ENCODE data around the gene MIER2.

DNA sequence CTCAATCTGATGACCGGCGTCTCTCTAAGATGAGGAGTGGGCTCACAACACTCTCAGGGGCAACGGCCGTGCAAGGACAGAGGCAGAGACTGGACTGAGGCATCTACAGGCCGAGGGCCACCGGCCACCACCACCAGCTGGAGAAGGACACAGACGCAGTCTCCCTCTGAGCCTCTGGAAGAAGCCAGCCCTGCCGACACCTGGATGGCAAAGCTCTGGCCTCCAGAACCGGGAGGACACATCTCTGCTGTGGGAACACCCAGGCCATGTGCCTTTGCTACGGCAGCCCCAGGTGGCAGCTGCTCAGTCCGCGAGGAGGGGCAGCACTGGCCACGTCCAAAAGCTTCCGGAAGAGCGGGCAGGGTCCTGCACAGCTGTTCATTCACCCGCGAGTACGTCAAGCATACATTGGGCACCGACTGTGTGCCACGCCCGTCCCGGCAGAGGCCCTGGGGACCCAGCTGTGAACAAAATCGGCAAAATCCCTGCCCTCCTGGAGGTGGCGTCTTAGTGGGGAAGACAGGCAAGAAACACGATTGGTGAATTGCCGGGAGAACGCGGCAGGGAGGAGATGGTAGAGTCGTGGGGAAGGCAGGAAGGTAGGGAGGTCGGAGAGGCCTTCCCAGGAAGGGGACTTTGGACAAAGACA is 47.3 kb upstream of the MIER2 start:
- TF ChIP-seq, protein P1, sequence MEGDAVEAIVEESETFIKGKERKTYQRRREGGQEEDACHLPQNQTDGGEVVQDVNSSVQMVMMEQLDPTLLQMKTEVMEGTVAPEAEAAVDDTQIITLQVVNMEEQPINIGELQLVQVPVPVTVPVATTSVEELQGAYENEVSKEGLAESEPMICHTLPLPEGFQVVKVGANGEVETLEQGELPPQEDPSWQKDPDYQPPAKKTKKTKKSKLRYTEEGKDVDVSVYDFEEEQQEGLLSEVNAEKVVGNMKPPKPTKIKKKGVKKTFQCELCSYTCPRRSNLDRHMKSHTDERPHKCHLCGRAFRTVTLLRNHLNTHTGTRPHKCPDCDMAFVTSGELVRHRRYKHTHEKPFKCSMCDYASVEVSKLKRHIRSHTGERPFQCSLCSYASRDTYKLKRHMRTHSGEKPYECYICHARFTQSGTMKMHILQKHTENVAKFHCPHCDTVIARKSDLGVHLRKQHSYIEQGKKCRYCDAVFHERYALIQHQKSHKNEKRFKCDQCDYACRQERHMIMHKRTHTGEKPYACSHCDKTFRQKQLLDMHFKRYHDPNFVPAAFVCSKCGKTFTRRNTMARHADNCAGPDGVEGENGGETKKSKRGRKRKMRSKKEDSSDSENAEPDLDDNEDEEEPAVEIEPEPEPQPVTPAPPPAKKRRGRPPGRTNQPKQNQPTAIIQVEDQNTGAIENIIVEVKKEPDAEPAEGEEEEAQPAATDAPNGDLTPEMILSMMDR (IDR thresholded peaks at IDR 0.05; ENCODE audit: insufficient read depth, low read length), result no peak
- TF ChIP-seq POLR2AphosphoS5 (IDR thresholded peaks at IDR 0.05; ENCODE audit: low read depth), result no peak
- no peak for TF ChIP-seq REST (IDR thresholded peaks at IDR 0.05; ENCODE audit: insufficient replicate concordance, low read depth)
- no peak for TF ChIP-seq GABPA (IDR thresholded peaks at IDR 0.05; ENCODE audit: low read depth)
